GM19372 (cell line): ENCODE measurements around the gene MAT2B.
"Not testable (repeated sequence)": the region's sequence is repeated elsewhere in the genome, so short reads cannot be mapped to it uniquely, and the experiment has no call there.

Experiments used
- ATAC-seq: cut with Tn5 transposase; IDR thresholded peaks from one replicate; pipeline ENCODE4 v1.9.1; 2021; ENCODE audit warnings: mild to moderate bottlenecking, low read depth, moderate library complexity; ENCODE audit not compliant: unreplicated experiment

The MAT2B gene

DNA sequence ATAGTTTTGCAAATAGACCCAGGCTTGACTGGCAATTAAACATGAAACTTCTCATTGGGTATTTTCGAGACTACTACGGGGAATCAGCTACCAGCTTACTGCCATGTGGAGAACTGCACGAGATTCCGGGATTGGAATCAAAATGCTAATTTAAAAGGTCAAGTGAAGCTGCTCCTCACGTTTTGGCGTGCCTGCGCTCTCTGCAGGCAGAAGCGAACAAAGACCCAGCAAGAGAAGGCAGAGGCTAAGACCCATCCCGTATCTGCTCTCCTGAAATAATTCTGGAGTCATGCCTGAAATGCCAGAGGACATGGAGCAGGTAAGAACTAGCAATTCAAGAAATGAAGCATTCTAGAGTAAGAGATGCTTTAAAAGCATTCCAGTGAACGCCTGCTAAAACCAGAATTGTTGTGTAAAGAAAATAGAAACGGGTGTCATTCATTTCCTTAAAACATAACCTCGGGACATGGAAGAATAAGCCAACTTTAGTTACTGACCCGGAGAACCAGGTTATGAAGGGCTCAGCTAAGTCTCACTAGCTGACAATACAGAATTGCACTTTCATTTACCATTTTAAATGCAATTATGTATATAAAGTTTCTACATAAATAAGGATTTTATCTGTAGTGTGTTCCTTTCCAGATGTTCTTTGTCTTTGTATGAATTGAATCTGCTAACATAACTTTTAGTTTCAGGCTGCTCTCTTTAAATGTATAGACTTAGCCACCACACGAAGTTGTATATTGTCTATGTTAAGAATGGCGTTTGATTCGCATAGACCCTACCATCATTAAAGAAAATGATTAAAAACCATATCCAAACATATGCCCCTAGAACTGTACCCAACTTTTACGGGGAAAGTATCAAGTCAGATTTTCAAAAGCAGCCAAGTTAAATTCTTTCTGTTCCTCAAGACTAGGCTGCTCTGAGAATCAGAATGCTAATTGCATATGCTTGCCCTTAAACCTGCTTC, 2.0 kb upstream of the MAT2B start:
- no peak for ATAC-seq

DNA sequence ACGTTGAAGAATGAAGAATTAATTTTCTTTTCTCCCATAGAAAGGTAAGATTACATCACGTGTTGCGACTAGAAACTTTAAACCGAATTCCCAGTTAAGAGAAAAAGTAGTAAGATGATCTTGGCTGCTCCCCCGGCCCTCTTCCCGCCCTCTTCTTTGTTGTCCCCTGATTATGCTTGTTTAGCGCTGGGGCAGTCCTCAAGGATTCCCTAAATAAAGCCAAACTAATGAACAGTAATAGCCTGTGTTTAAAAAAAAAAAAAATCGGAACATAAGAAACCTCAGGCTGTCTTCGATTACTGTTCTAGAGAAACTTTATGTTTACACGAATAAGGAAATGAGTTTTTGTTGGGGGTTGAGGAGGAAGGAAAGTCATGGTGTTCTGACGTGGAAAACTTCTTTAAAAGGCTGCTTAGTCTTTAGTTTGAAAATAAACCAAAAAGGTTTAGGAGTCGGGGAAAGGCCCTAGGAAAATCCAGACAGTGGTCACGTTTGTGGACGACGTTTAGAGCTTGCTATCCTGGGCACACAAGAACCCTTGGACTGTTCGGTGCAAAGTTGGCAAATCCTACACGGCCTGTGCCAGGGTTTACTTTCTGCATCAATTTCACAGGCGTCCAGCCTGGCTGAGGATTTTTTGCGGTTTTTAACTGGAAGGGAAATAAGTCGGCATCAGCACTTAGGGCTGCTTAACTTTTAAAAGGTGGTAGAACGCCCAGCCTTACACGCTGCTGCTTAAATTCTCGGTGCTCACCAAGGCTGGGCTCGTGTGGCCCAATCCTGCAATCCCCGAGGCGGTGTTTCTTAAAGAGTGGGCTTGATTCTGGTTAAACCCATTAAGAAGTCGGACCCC, 1.1 kb upstream of the MAT2B start:
- ATAC-seq, result no peak

- no peak for ATAC-seq
Observed at GRCh38 chr5:163505049-163505367, 411 bp upstream of the MAT2B start.

- ATAC-seq, result peak; percentile 5
Observed at GRCh38 chr5:163506095-163506457, 657 bp downstream of the MAT2B start.

DNA sequence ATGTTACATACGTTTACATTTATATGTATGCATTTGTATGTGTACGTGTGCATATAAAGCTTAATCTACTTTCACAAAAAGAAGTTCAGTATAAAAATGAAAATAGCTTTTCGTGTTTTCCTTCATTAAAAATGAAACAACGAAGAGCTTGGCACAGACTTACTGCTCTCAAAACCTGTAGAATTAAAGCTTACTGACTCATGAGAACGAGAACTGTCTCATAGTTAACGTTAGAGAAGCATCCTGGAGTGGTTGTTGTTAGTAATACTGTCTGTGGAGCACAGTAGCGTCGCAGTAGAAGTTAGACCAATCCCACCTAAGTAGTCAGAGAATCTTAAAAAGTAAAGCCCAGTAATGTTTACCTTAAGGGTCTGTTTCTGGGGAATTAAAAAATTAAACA, 1.3 kb downstream of the MAT2B start:
- ATAC-seq, result no peak

DNA sequence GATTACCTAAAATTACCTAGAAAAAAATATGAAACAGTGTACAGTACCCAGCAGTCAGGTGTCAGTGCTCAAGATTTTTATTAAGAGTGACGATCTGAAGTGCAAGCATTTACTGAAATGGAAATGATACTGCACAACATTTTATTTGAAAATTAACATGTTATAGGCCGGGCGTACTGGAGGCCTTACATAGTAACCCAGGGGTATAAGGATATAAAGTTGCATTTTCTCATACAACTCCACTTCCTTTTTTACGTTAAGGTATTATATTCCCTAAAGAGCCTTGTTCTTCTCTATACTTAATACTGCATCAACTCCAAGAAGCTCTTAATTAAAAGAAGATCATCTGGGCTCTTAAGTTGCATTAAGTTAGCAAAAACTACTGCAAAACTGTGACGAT, 3.3 kb downstream of the MAT2B start:
- ATAC-seq, result no peak

- ATAC-seq, result no peak
Observed at GRCh38 chr5:163509291-163509951, 4.0 kb downstream of the MAT2B start.

- no peak for ATAC-seq
Observed at GRCh38 chr5:163512526-163512925, 7.1 kb downstream of the MAT2B start.

- no peak for ATAC-seq
Observed at GRCh38 chr5:163525096-163525495, 19.7 kb downstream of the MAT2B start.

DNA sequence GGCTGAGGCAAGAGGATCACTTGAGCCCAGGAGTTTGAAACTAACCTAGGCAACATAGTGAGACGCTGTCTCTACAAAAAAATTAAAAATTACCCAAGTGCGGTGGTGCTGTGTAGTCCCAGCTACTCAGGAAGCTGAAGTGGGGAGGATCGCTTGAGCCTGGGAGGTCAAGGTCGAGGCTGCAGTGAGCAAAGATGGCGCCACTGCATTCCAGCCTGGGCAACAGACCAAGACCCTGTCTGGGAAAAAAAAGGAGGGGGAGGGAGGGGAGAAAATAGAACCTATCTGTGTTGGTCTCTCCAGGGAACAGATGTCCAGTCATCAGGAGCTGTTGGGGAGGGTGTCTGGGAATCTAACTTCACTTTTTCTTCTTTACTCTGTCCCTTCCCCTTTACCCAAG, 24.3 kb downstream of the MAT2B start:
- ATAC-seq, result no peak

DNA sequence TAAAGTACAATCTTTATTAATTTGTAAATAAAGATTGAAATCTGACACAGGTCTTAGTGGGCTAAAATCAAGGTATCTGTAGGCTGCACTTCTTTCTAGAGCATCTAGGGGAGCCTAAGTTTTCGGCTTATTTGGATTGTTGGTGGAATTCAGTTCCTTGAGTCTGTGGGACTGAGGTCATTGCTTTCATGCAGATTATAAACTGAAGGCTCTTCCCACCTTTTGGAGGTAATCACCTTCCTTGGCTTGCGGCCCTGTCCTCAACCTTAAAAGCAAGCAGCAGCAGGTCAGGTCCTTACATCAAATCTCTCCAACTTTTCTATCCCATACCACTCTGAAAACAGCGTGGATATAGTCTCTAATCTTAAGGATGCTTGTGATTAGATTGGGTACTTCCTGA, 25.9 kb downstream of the MAT2B start:
- no peak for ATAC-seq

GRCh38 chr5:163532171-163533084, 27.0 kb downstream of the MAT2B start:
- no peak for ATAC-seq

GRCh38 chr5:163533223-163533622, 27.8 kb downstream of the MAT2B start:
- ATAC-seq, result no peak

GRCh38 chr5:163534492-163535094, 29.2 kb downstream of the MAT2B start:
- no peak for ATAC-seq

GRCh38 chr5:163535290-163535689, 29.9 kb downstream of the MAT2B start:
- ATAC-seq, result no peak

GRCh38 chr5:163536442-163536841, 31.0 kb downstream of the MAT2B start:
- not testable (repeated sequence) for ATAC-seq

DNA sequence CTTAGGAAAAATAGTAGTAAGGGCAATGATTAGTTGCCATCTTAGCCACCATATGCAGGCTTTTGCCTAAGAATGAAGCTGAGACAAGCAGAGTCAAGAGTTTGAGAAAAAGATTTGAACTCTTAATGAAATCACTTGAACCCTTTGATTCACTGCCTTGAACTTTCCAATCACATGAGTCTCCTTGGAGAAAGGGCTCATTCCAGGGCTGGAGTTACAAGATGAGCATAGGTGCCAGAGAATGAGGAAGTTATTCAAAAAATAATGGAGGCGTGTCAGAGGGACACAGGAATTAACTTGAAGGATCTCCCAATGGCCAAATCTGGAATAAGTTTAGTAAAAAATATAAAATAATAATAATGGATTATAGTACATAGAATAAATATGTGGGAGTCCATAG, 35.3 kb downstream of the MAT2B start:
- no peak for ATAC-seq

- no peak for ATAC-seq
Observed at GRCh38 chr5:163542771-163543170, 37.4 kb downstream of the MAT2B start.

DNA sequence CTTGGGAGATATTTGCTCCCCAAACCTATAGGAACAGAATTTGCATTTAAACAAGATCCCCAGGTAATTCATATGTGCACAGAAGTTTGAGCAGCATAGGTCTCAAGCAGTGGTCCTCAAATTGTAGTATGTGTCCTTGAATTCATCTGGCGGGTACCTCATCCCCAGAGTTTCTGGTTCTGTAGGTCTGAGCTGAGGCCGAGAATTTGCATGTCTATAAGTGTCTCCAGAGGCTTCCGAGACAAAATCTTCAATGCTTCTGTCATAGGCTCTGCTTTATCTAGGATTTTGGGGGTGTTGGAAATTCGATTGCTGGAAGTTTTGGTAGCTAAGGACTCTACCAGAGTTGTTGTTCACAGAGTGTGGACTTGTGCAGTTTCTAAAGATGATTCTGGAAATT, 38.6 kb downstream of the MAT2B start:
- ATAC-seq, result no peak

DNA sequence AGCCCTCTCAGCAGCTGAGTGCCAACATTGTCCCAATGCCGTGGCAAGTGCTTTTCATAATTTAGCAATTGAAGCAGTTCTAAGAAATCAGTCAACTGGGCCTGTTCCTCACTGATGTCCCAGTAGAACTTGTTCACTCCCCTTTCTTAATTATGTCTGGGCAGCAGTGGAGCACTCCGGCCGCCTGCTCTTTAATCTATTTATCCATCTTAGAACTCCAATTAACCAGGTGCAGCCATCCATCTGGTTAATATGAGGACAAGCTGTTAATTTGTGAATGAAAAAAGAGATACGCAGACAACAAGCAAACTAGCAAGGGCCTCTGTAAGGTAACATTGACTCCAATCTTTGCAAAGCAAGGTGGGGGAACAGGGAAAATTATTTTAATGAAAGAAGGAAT, 39.4 kb downstream of the MAT2B start:
- no peak for ATAC-seq
